ENCODE measurements around the gene ANKRD63. TPM values are rescaled to one million over a fixed set of nuclear protein-coding genes. Genes with fewer than 3 reads are reported as not detected.

ANKRD63 gene
- total RNA-seq, 1 experiment from 2014 or later: 2.5 TPM

DNA sequence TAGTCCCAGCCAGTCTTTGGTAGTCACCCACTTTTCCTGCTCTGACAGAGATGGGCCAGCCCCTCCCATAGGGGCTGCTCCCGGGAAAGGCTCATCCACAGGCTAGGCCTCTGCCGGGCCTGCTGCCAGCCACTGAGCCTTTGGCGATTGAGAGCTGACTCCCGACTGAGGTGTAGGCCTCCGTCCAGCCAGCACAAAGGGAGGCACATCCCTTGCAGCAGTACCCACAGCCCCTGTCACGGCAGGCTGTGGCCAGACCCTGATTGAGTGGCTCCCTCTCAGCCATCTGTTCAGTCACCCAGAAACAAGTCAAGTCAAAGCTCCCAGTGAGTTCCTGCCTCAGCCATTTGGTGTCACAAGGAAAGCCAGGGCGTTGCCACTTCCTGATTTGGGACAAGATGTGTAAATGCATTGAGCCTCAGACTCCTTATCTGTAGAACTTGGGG, 50.2 kb downstream of the ANKRD63 start:
- no peak overlapping the region for H3K4me3 ChIP-seq (ENCODE audit: low read depth, low read length, poor library complexity, severe bottlenecking)
- no peak overlapping the region for H3K27ac ChIP-seq (ENCODE audit: low read depth, low read length, poor library complexity, severe bottlenecking)
- BruUV-seq (replicated peaks): no TSS peak
- TF ChIP-seq EZH2 (IDR thresholded peaks at IDR 0.05; ENCODE audit: borderline replicate concordance, low read depth, low read length, poor library complexity, severe bottlenecking): no peak
- TF ChIP-seq, protein P1, sequence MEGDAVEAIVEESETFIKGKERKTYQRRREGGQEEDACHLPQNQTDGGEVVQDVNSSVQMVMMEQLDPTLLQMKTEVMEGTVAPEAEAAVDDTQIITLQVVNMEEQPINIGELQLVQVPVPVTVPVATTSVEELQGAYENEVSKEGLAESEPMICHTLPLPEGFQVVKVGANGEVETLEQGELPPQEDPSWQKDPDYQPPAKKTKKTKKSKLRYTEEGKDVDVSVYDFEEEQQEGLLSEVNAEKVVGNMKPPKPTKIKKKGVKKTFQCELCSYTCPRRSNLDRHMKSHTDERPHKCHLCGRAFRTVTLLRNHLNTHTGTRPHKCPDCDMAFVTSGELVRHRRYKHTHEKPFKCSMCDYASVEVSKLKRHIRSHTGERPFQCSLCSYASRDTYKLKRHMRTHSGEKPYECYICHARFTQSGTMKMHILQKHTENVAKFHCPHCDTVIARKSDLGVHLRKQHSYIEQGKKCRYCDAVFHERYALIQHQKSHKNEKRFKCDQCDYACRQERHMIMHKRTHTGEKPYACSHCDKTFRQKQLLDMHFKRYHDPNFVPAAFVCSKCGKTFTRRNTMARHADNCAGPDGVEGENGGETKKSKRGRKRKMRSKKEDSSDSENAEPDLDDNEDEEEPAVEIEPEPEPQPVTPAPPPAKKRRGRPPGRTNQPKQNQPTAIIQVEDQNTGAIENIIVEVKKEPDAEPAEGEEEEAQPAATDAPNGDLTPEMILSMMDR (conservative IDR thresholded peaks at IDR 0.05; ENCODE audit: low read depth, low read length): no peak
- H3K36me3 ChIP-seq (ENCODE audit: insufficient read depth, low read length, poor library complexity, severe bottlenecking): peaks cover 21% of the 10 kb centered on the region
- no peaks in the 10 kb centered on the region for H3K4me1 ChIP-seq (ENCODE audit: insufficient read depth, low read length, poor library complexity, severe bottlenecking)
- no peaks in the 10 kb centered on the region for H3K27me3 ChIP-seq (replicated peaks; ENCODE audit: insufficient read depth, low read depth, low read length, poor library complexity)
- no peak for DNase-seq (ENCODE audit: low spot score)
- intact Hi-C loops (cut with micrococcal nuclease; ENCODE audit: unreplicated experiment): no loop called here
- ChIA-PET CTCF (no interaction called here), POLR2A (ENCODE audit: low non-redundant PET) (interaction anchor here (0.6 kb wide), 1 partner anchor 906 kb away, joined by 3 read pairs; no protein-coding TSS in a partner anchor)
- no peaks in the 10 kb centered on the region for H3K9me3 ChIP-seq (ENCODE audit: low read depth, low read length, poor library complexity, severe bottlenecking)

Other genes starting within 250 kb of the ANKRD63 start
- gene SRP14, start 243.9 kb downstream of the ANKRD63 start, total RNA-seq (2021): 272 and 274 TPM in 2 replicates
- gene BMF, start 174.2 kb downstream of the ANKRD63 start, total RNA-seq (2021): 18.5 and 29.9 TPM in 2 replicates
- 190 and 196 TPM in 2 replicates for gene BUB1B, start 122.0 kb downstream of the ANKRD63 start, total RNA-seq (2021)
- gene PAK6, start 44.0 kb downstream of the ANKRD63 start, total RNA-seq (2021): 0.84 and 1.5 TPM in 2 replicates
- 5.6 and 6.6 TPM in 2 replicates for gene PLCB2, start 24.9 kb upstream of the ANKRD63 start, total RNA-seq (2021)
- 14.5 and 15.6 TPM in 2 replicates for gene INAFM2, start 40.6 kb upstream of the ANKRD63 start, total RNA-seq (2021)
- 8.6 and 8.9 TPM in 2 replicates for gene CCDC9B, start 57.9 kb upstream of the ANKRD63 start, total RNA-seq (2021)
- gene PHGR1, start 68.0 kb upstream of the ANKRD63 start, total RNA-seq (2021): not detected in 2 replicates
- 0.62 and 1.3 TPM in 2 replicates for gene DISP2, start 75.2 kb upstream of the ANKRD63 start, total RNA-seq (2021)
- 115 and 121 TPM in 2 replicates for gene KNSTRN, start 99.7 kb upstream of the ANKRD63 start, total RNA-seq (2021)
- gene IVD, start 122.7 kb upstream of the ANKRD63 start, total RNA-seq (2021): 51.8 and 62.0 TPM in 2 replicates
- gene BAHD1, start 157.9 kb upstream of the ANKRD63 start, total RNA-seq (2021): 32.7 and 33.5 TPM in 2 replicates
- 14.3 and 17.6 TPM in 2 replicates for gene CHST14, start 187.9 kb upstream of the ANKRD63 start, total RNA-seq (2021)

Measured in A673 (cell line).